Measurements from ENCODE around the gene CAND2.

DNA sequence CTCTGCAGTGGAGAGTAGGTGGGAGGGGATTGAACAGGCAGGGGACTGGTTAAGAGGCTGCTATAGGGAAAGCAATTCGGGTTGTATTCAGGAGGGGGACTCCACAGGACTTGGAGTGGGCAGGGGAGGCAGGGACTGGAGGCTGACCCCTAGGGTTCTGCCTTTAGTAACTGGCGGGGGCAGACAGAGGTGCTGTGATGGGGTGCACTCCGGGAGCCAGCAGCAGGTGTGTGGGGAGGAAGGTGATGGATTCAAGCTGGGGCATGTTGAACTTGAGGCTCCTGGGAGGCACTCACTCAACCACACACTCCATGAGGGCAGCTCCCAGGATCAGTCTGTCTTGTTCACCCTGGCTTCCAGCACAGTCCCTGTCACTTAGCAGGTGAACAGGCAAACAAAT lies 12.5 kb downstream of the CAND2 start:
- TF ChIP-seq, protein P1, sequence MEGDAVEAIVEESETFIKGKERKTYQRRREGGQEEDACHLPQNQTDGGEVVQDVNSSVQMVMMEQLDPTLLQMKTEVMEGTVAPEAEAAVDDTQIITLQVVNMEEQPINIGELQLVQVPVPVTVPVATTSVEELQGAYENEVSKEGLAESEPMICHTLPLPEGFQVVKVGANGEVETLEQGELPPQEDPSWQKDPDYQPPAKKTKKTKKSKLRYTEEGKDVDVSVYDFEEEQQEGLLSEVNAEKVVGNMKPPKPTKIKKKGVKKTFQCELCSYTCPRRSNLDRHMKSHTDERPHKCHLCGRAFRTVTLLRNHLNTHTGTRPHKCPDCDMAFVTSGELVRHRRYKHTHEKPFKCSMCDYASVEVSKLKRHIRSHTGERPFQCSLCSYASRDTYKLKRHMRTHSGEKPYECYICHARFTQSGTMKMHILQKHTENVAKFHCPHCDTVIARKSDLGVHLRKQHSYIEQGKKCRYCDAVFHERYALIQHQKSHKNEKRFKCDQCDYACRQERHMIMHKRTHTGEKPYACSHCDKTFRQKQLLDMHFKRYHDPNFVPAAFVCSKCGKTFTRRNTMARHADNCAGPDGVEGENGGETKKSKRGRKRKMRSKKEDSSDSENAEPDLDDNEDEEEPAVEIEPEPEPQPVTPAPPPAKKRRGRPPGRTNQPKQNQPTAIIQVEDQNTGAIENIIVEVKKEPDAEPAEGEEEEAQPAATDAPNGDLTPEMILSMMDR (IDR thresholded peaks at IDR 0.05; ENCODE audit: insufficient read depth, low read length) = no peak
- TF ChIP-seq GABPA (IDR thresholded peaks at IDR 0.05; ENCODE audit: low read depth) (no peak), POLR2AphosphoS5 (IDR thresholded peaks at IDR 0.05; ENCODE audit: low read depth) (no peak)

All from HL-60 (cell line).